Activated CD4-positive, alpha-beta memory T cell treated with anti-CD3 and anti-CD28 coated beads, Interleukin-2, amount 10 ng/mL, durations not matched to agents 7 days and 5 days (primary cell): ENCODE measurements around the gene RANBP9. TPM values are rescaled to one million over a fixed set of nuclear protein-coding genes. Genes with fewer than 3 reads are reported as not detected.
A peak's percentile ranks its signal among the peaks of the same experiment; 100 is the strongest.

ENCODE experiments used
- CTCF ChIA-PET: fragments of 350-600 bp; sonication (Branson Sonifier 250); formaldehyde crosslinking; loops from one replicate; lab custom pipeline; 2021; ENCODE audit warnings: antibody characterized with exemption, inconsistent platforms; lab: Charles Lee
- POLR2A ChIA-PET: fragments of 350-600 bp; sonication (Branson Sonifier 250); formaldehyde crosslinking; loops from one replicate; lab custom pipeline; 2021; ENCODE audit warnings: antibody characterized with exemption; lab: Charles Lee
- DNase-seq: peaks from one replicate; pipeline ENCODE4 v3.0.0-alpha.2; 2020
- H3K27ac Mint-ChIP-seq: one replicate; pipeline ENCODE4 v1.8.0; 2021; ENCODE audit warnings: mild to moderate bottlenecking, mixed read lengths
- H3K27me3 Mint-ChIP-seq: one replicate; pipeline ENCODE4 v1.8.0; 2021; ENCODE audit warnings: mixed read lengths
- H3K36me3 Mint-ChIP-seq: one replicate; pipeline ENCODE4 v1.8.0; 2021; ENCODE audit warnings: low read depth, mixed read lengths
- H3K4me1 Mint-ChIP-seq: one replicate; pipeline ENCODE4 v1.8.0; 2021; ENCODE audit warnings: mixed read lengths
- H3K4me3 Mint-ChIP-seq: one replicate; pipeline ENCODE4 v1.8.0; 2021; ENCODE audit warnings: mild to moderate bottlenecking, mixed read lengths
- H3K9me3 Mint-ChIP-seq: one replicate; pipeline ENCODE4 v1.8.0; 2021; ENCODE audit warnings: mixed read lengths
- total RNA-seq, 2 experiments: library from RNA; stranded (reverse); gene quantifications; one replicate each; pipeline ENCODE4 v1.2.3, GENCODE V29; 2021

RANBP9 gene
- total RNA-seq, 2 experiments from 2014 or later = 66.8 to 69.1 TPM

- peak overlapping the region; percentile 82 for H3K27ac Mint-ChIP-seq
- peaks cover 42% of the 10 kb centered on the region for H3K4me1 Mint-ChIP-seq
- no peak for DNase-seq
- peaks cover 25% of the 10 kb centered on the region for H3K36me3 Mint-ChIP-seq
- no peaks in the 10 kb centered on the region for H3K27me3 Mint-ChIP-seq
- H3K4me3 Mint-ChIP-seq = peak overlapping the region; percentile 87
- H3K9me3 Mint-ChIP-seq = no peaks in the 10 kb centered on the region
- CTCF ChIA-PET = interaction anchor here (0.7 to 5.6 kb wide), 9 partner anchors 9 to 366 kb away, joined by 3 to 49 read pairs (median 5); partner anchors contain the start of genes NOL7 and SIRT5
- POLR2A ChIA-PET = interaction anchor here (0.9 to 4.8 kb wide), 20 partner anchors 9 to 135 kb away, joined by 3 to 105 read pairs (median 5); partner anchors contain the start of genes NOL7 and SIRT5
Measured at GRCh38 chr6:13709689-13710551, 1.7 kb downstream of the RANBP9 start.

- H3K4me1 Mint-ChIP-seq = peaks cover 35% of the 10 kb centered on the region
- no peaks in the 10 kb centered on the region for H3K9me3 Mint-ChIP-seq
- H3K4me3 Mint-ChIP-seq = peak overlapping the region; percentile 87
- no peak for DNase-seq
- H3K27ac Mint-ChIP-seq = peak overlapping the region; percentile 82
- H3K36me3 Mint-ChIP-seq = peaks cover 25% of the 10 kb centered on the region
- ChIA-PET CTCF (interaction anchor here (1.3 to 5.6 kb wide), 3 partner anchors 13 to 134 kb away, joined by 5 to 49 read pairs (median 9); partner anchors contain the start of genes NOL7 and SIRT5), POLR2A (interaction anchor here (0.9 to 4.8 kb wide), 11 partner anchors 8 to 134 kb away, joined by 3 to 105 read pairs (median 7); partner anchors contain the start of genes NOL7 and SIRT5)
- H3K27me3 Mint-ChIP-seq = no peaks in the 10 kb centered on the region
Measured at GRCh38 chr6:13708736-13709135, 2.9 kb downstream of the RANBP9 start.

- POLR2A ChIA-PET = interaction anchor here (1.5 kb wide), 1 partner anchor 8 kb away, joined by 8 read pairs; no protein-coding TSS in a partner anchor
- Mint-ChIP-seq H3K4me1 (peaks cover 30% of the 10 kb centered on the region), H3K36me3 (peaks cover 28% of the 10 kb centered on the region), H3K9me3 (no peaks in the 10 kb centered on the region), H3K4me3 (no peak overlapping the region), H3K27ac (no peak overlapping the region), H3K27me3 (no peaks in the 10 kb centered on the region)
- CTCF ChIA-PET = interaction anchor here (1.0 to 1.1 kb wide), 2 partner anchors 8 to 70 kb away, joined by 3 read pairs; no protein-coding TSS in a partner anchor
- DNase-seq = no peak
Measured at GRCh38 chr6:13703496-13703895, 8.1 kb downstream of the RANBP9 start.

DNA sequence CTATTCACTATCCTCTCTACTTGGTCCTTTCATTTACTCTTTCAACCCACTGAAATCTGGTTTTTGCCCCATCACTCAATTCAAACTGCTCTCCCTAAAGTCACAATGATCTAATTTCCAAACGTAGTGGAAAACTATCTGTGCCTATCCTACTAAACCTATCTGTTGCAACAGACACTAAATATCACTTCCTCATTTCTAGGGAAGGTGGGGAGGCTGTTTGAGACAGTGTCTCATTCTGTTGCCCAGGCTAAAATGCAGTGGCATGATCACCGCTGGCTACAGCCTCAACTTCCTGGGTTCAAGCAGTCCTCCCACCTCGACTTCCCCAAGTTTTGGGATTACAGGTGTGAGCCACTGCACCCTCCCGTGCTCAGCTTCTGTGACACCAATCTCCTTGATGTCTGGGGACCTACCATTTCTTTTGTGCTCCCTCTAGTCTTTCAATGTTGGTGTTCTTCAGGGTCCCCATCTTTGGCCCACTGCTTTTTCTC is 8.8 kb downstream of the RANBP9 start:
- H3K9me3 Mint-ChIP-seq = no peaks in the 10 kb centered on the region
- no peak for DNase-seq
- H3K36me3 Mint-ChIP-seq = peaks cover 27% of the 10 kb centered on the region
- no peak overlapping the region for H3K4me3 Mint-ChIP-seq
- POLR2A ChIA-PET = interaction anchor here (1.5 kb wide), 1 partner anchor 8 kb away, joined by 8 read pairs; no protein-coding TSS in a partner anchor
- CTCF ChIA-PET = interaction anchor here (1.1 kb wide), 1 partner anchor 70 kb away, joined by 3 read pairs; no protein-coding TSS in a partner anchor
- no peak overlapping the region for H3K27ac Mint-ChIP-seq
- peaks cover 28% of the 10 kb centered on the region for H3K4me1 Mint-ChIP-seq
- H3K27me3 Mint-ChIP-seq = no peaks in the 10 kb centered on the region

- POLR2A ChIA-PET = interaction anchor here (1.1 to 2.1 kb wide), 3 partner anchors 9 to 85 kb away, joined by 4 to 7 read pairs (median 7); partner anchors contain the start of genes NOL7 and RANBP9
- H3K27me3 Mint-ChIP-seq = no peaks in the 10 kb centered on the region
- H3K4me3 Mint-ChIP-seq = no peak overlapping the region
Measured at GRCh38 chr6:13700232-13700631, 11.4 kb downstream of the RANBP9 start.

GRCh38 chr6:13698715-13699114 is 12.9 kb downstream of the RANBP9 start:
- H3K27ac Mint-ChIP-seq = no peak overlapping the region
- ChIA-PET CTCF (interaction anchor here (1.6 kb wide), 1 partner anchor 84 kb away, joined by 5 read pairs; the partner anchor contains the start of gene NOL7), POLR2A (interaction anchor here (4.3 kb wide), 1 partner anchor 12 kb away, joined by 59 read pairs; the partner anchor contains the start of gene RANBP9)
- peaks cover 52% of the 10 kb centered on the region for H3K4me1 Mint-ChIP-seq
- no peak for DNase-seq
- no peaks in the 10 kb centered on the region for H3K27me3 Mint-ChIP-seq
- peaks cover 44% of the 10 kb centered on the region for H3K36me3 Mint-ChIP-seq
- H3K9me3 Mint-ChIP-seq = no peaks in the 10 kb centered on the region
- H3K4me3 Mint-ChIP-seq = no peak overlapping the region

More at GRCh38 chr6:13700232-13700631, 11.4 kb downstream of the RANBP9 start:
- no peak for DNase-seq
- peaks cover 42% of the 10 kb centered on the region for H3K4me1 Mint-ChIP-seq
- no peak overlapping the region for H3K27ac Mint-ChIP-seq
- peaks cover 33% of the 10 kb centered on the region for H3K36me3 Mint-ChIP-seq
- CTCF ChIA-PET = interaction anchor here (0.9 to 1.8 kb wide), 3 partner anchors 8 to 85 kb away, joined by 3 to 7 read pairs (median 6); partner anchors contain the start of gene NOL7
- H3K9me3 Mint-ChIP-seq = no peaks in the 10 kb centered on the region

GRCh38 chr6:13697857-13698256 is 13.8 kb downstream of the RANBP9 start:
- H3K4me1 Mint-ChIP-seq = peaks cover 54% of the 10 kb centered on the region
- no peaks in the 10 kb centered on the region for H3K27me3 Mint-ChIP-seq

DNA sequence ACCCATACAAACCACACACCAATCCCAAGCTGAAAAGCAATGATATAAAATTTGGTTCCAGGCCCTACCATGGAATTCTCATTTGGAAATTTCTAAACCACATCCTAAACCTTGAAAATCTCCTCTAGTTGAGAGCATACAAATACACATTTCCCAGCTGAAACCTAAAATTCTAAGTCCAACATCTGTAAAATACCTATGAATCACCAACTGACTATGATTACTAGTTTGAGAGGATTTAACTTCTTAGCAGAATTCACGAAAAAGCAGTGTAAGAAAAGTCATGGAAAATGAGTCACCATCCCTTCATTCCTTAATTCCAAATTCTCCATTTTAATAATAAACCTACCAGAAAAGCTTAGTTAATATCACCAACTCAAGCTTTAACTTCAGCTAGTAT is 15.4 kb downstream of the RANBP9 start:
- DNase-seq = no peak
- H3K4me3 Mint-ChIP-seq = no peak overlapping the region
- H3K9me3 Mint-ChIP-seq = no peaks in the 10 kb centered on the region
- ChIA-PET POLR2A (interaction anchor here (0.8 to 4.3 kb wide), 10 partner anchors 9 to 122 kb away, joined by 3 to 59 read pairs (median 4); partner anchors contain the start of genes NOL7, RANBP9 and SIRT5), CTCF (interaction anchor here (0.6 to 1.5 kb wide), 6 partner anchors 13 to 122 kb away, joined by 3 to 5 read pairs (median 4); partner anchors contain the start of genes NOL7 and SIRT5)
- no peak overlapping the region for H3K27ac Mint-ChIP-seq
- peaks cover 52% of the 10 kb centered on the region for H3K4me1 Mint-ChIP-seq
- peaks cover 41% of the 10 kb centered on the region for H3K36me3 Mint-ChIP-seq
- H3K27me3 Mint-ChIP-seq = no peaks in the 10 kb centered on the region

More at GRCh38 chr6:13697857-13698256, 13.8 kb downstream of the RANBP9 start:
- Mint-ChIP-seq H3K4me3 (no peak overlapping the region), H3K9me3 (no peaks in the 10 kb centered on the region), H3K27ac (no peak overlapping the region), H3K36me3 (peaks cover 44% of the 10 kb centered on the region)
- ChIA-PET POLR2A (interaction anchor here (0.8 to 4.3 kb wide), 2 partner anchors 13 to 82 kb away, joined by 3 to 59 read pairs; partner anchors contain the start of gene RANBP9), CTCF (interaction anchor here (1.6 kb wide), 1 partner anchor 83 kb away, joined by 5 read pairs; the partner anchor contains the start of gene NOL7)
- no peak for DNase-seq

DNA sequence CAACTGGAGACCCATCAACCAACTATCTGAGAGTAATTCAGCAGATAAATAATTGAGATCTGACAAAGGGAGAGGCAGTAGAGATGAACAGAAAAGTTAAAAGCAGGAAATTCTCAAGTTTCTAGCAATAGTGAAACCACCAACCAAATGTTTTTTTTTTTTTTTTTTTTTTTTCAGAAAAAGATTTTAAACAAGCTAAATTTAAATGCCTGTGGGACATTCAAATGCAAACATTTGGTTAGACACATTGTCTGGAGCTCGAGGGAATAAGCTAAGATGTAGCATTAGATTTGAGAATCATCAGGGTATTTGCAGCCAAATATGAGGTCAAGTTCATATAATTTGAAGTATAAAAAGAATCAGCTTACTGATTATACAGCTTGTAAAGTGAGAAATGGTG is 16.4 kb downstream of the RANBP9 start:
- Mint-ChIP-seq H3K27ac (peak overlapping the region; percentile 57), H3K4me1 (peaks cover 47% of the 10 kb centered on the region), H3K27me3 (no peaks in the 10 kb centered on the region), H3K4me3 (no peak overlapping the region), H3K36me3 (peaks cover 39% of the 10 kb centered on the region), H3K9me3 (no peaks in the 10 kb centered on the region)
- DNase-seq = no peak
- ChIA-PET POLR2A (interaction anchor here (0.6 to 4.3 kb wide), 14 partner anchors 8 to 168 kb away, joined by 3 to 59 read pairs (median 3); partner anchors contain the start of genes NOL7, RANBP9 and SIRT5), CTCF (interaction anchor here (0.6 to 1.5 kb wide), 14 partner anchors 9 to 360 kb away, joined by 3 to 5 read pairs (median 4); partner anchors contain the start of genes NOL7, RANBP9 and SIRT5)

DNA sequence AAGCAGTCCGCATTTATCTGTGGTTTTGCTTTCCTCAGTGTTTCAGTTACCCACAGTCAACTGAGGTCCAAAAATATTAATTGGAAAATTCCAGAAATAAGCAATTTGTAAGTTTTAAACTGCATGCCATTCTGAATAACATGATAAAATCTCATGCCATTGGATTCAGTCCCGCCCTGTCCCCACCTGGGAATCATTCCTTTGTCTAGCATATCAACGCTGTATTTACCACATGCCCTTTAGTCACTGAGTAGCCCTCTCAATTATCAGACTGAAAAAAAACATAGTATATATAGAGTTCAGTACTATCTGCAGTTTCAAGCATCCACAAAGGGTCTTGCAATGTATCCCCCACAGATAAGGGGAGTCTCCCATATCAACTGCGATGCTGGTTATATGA is 17.1 kb downstream of the RANBP9 start:
- Mint-ChIP-seq H3K36me3 (peaks cover 42% of the 10 kb centered on the region), H3K27me3 (no peaks in the 10 kb centered on the region), H3K4me1 (peaks cover 50% of the 10 kb centered on the region), H3K4me3 (no peak overlapping the region), H3K27ac (no peak overlapping the region), H3K9me3 (no peaks in the 10 kb centered on the region)
- ChIA-PET POLR2A (interaction anchor here (1.6 to 4.3 kb wide), 6 partner anchors 10 to 120 kb away, joined by 3 to 59 read pairs (median 8); partner anchors contain the start of genes NOL7, RANBP9 and SIRT5), CTCF (interaction anchor here (1.0 to 1.5 kb wide), 3 partner anchors 9 to 101 kb away, joined by 4 to 5 read pairs (median 5); no protein-coding TSS in a partner anchor)
- no peak for DNase-seq

GRCh38 chr6:13689511-13690256 is 22.0 kb downstream of the RANBP9 start:
- H3K27me3 Mint-ChIP-seq = no peaks in the 10 kb centered on the region
- H3K27ac Mint-ChIP-seq = no peak overlapping the region
- CTCF ChIA-PET = no interaction called here
- peaks cover 41% of the 10 kb centered on the region for H3K36me3 Mint-ChIP-seq
- H3K4me1 Mint-ChIP-seq = peaks cover 48% of the 10 kb centered on the region
- H3K4me3 Mint-ChIP-seq = no peak overlapping the region
- POLR2A ChIA-PET = interaction anchor here (0.6 to 3.6 kb wide), 3 partner anchors 21 to 74 kb away, joined by 3 to 27 read pairs (median 4); partner anchors contain the start of gene RANBP9
- DNase-seq = no peak
- H3K9me3 Mint-ChIP-seq = no peaks in the 10 kb centered on the region
